SK-N-MC (cell line): ENCODE results near the gene SLC1A2.

Experiments used
- DNase-seq: peaks from one replicate; pipeline ENCODE4 v3.0.0-alpha.2; 2011; ENCODE audit warnings: low read depth, low spot score
- H3K27ac ChIP-seq: fragments of 200-600 bp; sonication (generic); 2 replicates; pipeline ENCODE4 v1.5.1; 2016; ENCODE audit warnings: mixed run types
- H3K36me3 ChIP-seq: fragments of 200-600 bp; sonication (generic); 2 replicates; pipeline ENCODE4 v1.6.1; 2017; ENCODE audit warnings: antibody characterized with exemption, low read length, mixed read lengths; ENCODE audit not compliant: insufficient read depth
- H3K4me3 ChIP-seq: fragments of 200-600 bp; sonication (generic); 2 replicates; pipeline ENCODE4 v1.5.1; 2016
- H3K9ac ChIP-seq: fragments of 200-600 bp; sonication (generic); 2 replicates; pipeline ENCODE4 v1.8.0; 2017; ENCODE audit warnings: mixed run types, mixed read lengths; ENCODE audit not compliant: insufficient read length
- H3K9me3 ChIP-seq: fragments of 200-600 bp; sonication (generic); 2 replicates; pipeline ENCODE4 v1.6.1; 2017; ENCODE audit warnings: low read depth, mild to moderate bottlenecking, antibody characterized with exemption, low read length, moderate library complexity, mixed read lengths
- EZH2 ChIP-seq: fragments of 200-600 bp; sonication (generic); IDR thresholded peaks from one replicate; pipeline ENCODE4 v1.6.1; 2017; ENCODE audit warnings: antibody characterized with exemption
- FOXP2 ChIP-seq: optimal IDR thresholded peaks from 2 replicates; pipeline ENCODE3; 2011; ENCODE audit warnings: mild to moderate bottlenecking, moderate library complexity; ENCODE audit not compliant: insufficient read depth; ENCODE audit errors: extremely low read length, control extremely low read depth
- POLR2AphosphoS5 ChIP-seq: IDR thresholded peaks from 2 replicates; pipeline ENCODE4 v1.6.1; 2012; ENCODE audit warnings: mild to moderate bottlenecking, low read depth, low read length, borderline replicate concordance

Gene SLC1A2

GRCh38 chr11:35324183-35324886 lies 95.0 kb downstream of the SLC1A2 start:
- DNase-seq: no peak
- no peak for TF ChIP-seq EZH2
- no peak for TF ChIP-seq FOXP2
- no peak for TF ChIP-seq POLR2AphosphoS5
- H3K4me3 ChIP-seq: no peak overlapping the region
- no peak overlapping the region for H3K9ac ChIP-seq
- no peak overlapping the region for H3K27ac ChIP-seq
- H3K9me3 ChIP-seq: no peaks in the 10 kb centered on the region
- H3K36me3 ChIP-seq: no peaks in the 10 kb centered on the region

- Histone ChIP-seq H3K27ac (no peak overlapping the region), H3K4me3 (no peak overlapping the region), H3K36me3 (no peaks in the 10 kb centered on the region), H3K9me3 (no peaks in the 10 kb centered on the region), H3K9ac (no peak overlapping the region)
- no peak for TF ChIP-seq FOXP2
- TF ChIP-seq POLR2AphosphoS5: no peak
- no peak for TF ChIP-seq EZH2
- no peak for DNase-seq
These were observed 96.1 kb downstream of the SLC1A2 start for GRCh38 chr11:35323076-35323868.

GRCh38 chr11:35322318-35322979 lies 96.9 kb downstream of the SLC1A2 start:
- Histone ChIP-seq H3K27ac (no peak overlapping the region), H3K36me3 (no peaks in the 10 kb centered on the region), H3K9me3 (no peaks in the 10 kb centered on the region), H3K4me3 (no peak overlapping the region), H3K9ac (no peak overlapping the region)
- DNase-seq: no peak
- TF ChIP-seq FOXP2: no peak

- no peak overlapping the region for H3K9ac ChIP-seq
- H3K27ac ChIP-seq: no peak overlapping the region
- H3K9me3 ChIP-seq: no peaks in the 10 kb centered on the region
- H3K4me3 ChIP-seq: no peak overlapping the region
- DNase-seq: no peak
- no peak for TF ChIP-seq FOXP2
- TF ChIP-seq EZH2: no peak
- TF ChIP-seq POLR2AphosphoS5: no peak
- no peaks in the 10 kb centered on the region for H3K36me3 ChIP-seq
These were observed 97.6 kb downstream of the SLC1A2 start for GRCh38 chr11:35321532-35322317.

GRCh38 chr11:35321111-35321510 lies 98.2 kb downstream of the SLC1A2 start:
- Histone ChIP-seq H3K27ac (no peak overlapping the region), H3K4me3 (no peak overlapping the region), H3K9me3 (no peaks in the 10 kb centered on the region), H3K9ac (no peak overlapping the region), H3K36me3 (no peaks in the 10 kb centered on the region)
- TF ChIP-seq FOXP2 (no peak), EZH2 (no peak), POLR2AphosphoS5 (no peak)
- no peak for DNase-seq

- TF ChIP-seq FOXP2 (no peak), POLR2AphosphoS5 (no peak), EZH2 (no peak)
- no peak for DNase-seq
- H3K36me3 ChIP-seq: no peaks in the 10 kb centered on the region
- no peak overlapping the region for H3K4me3 ChIP-seq
- no peak overlapping the region for H3K9ac ChIP-seq
- H3K27ac ChIP-seq: no peak overlapping the region
- H3K9me3 ChIP-seq: no peaks in the 10 kb centered on the region
These were observed 100.1 kb downstream of the SLC1A2 start for GRCh38 chr11:35318977-35319925.

- Histone ChIP-seq H3K9me3 (no peaks in the 10 kb centered on the region), H3K4me3 (no peak overlapping the region), H3K9ac (no peak overlapping the region), H3K36me3 (no peaks in the 10 kb centered on the region), H3K27ac (no peak overlapping the region)
- no peak for TF ChIP-seq EZH2
- no peak for DNase-seq
These were observed 101.0 kb downstream of the SLC1A2 start for GRCh38 chr11:35318309-35318708.
